Stimulated activated CD8-positive, alpha-beta memory T cell treated with anti-CD3 and anti-CD28 coated beads, Interleukin-15, amount 100 ng/mL, for 48 hours (primary cell): Measurements from ENCODE around the gene PILRB.

ENCODE experiments used
- DNase-seq, 2 donors: peaks; one replicate each; pipeline ENCODE4 v3.0.0-alpha.2; 2020; ENCODE audit warnings: low read depth in 2 of 2

PILRB gene

DNA sequence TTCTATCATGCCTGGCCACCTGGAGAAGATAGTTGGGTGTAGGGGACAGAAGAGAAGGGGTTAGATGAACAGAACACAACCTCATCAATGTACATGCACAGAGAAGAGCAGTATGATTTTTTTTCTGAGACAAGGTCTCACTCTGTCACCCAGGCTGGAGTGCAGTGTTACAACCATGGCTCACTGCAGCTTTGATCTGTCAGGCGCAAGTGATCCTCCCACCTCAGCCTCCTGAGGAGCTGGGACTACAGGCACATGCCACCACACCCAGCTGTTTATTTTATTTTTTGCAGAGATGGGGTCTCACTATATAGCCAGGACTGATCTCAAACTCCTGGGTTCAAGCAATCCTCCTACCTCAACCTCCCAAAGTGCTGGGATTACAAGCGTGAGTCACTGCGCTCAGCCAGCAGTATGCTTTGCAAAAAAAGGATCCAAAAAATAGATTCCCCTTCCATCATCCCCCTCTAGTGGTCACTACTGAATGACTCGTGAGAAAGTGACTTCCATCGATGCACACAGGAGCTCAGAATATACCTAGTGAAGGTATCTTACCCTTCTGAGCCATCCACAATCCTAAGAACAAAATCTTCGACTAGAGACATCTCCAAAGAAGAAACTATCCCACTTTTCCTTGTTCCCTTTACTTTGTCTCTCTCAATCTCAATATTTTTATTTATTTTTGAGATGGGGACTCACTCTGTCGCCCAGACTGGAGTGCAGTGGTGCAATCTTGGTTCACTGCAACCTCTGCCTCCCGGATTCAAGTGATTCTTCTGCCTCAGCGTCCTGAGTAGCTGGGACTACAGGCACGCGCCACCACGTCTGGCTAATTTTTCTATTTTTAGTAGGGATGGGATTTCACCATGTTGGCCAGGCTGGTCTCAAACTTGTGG, 49.6 kb downstream of the PILRB start:
- no peak for DNase-seq

DNA sequence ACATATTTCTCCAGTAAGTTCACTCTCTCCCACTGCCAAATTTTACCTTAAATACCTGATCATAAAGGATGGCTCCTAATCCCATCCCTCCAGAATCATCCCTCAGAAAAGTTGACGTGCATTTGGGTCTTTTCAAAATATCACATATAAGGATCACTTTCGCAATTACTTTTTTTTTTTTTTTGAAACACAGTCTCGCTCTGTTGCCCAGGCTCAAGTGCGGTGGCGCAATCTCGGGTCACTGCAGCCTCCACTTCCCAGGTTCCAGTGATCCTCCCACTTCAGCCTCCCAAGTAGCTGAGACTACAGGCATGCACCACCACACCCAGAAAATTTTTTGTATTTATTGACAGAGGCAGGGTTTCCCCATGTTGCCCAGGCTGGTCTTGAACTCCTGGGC, 53.2 kb downstream of the PILRB start:
- no peak for DNase-seq

DNA sequence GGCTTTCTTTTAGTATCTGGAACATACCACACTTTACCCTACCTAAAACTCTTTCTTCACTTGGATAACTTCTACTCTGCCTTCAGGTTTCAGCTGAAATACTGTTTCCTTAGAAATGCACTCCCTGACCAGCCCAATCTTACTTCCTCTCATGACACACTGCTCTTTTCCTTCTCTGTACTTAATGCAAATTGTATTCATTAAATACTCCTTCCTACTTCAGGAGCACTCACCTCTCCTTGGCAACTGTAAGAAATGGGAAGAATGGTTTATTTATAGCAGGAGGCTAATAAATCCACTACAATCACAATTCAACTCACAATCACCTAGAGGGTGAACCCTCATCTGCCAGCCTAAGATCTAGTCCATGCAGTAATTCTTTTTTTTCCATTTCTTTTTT, 55.4 kb downstream of the PILRB start:
- no peak for DNase-seq

DNA sequence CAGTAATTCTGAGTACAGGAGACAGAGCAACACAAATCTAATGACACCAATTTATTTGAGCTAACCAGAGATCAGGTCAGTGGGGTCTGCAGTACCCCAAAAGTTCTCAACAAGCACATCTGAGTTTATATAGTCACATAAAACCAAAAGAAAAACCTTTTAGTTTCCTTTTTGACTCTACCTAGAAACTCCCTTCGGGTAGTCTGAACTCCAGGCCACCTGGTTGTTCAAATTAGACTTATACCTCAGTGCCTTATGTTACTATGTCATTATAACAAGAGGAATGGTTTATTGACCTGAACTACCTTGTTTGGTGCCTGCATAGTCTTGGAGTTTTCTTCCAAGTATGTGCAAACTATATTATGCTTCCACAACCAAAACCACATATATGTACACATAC, 56.0 kb downstream of the PILRB start:
- DNase-seq: no peak

DNA sequence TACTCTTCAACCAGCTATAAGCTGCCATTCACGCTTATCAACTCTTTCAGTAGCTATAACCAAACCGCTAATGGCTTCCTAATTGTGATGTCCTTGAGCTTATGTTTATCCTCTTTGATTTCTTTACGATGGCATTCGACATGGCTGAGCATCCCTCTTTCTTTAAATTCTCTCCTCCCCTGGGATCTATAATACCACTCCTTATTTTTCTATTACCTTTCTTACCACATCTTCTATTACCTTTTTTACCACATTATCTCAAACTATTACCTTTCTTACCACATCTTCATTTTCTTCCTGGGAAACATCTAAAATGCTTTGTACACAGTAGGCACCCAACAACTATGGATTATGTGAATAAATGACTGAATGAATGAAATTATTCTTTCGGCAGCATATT, 57.5 kb downstream of the PILRB start:
- no peak for DNase-seq
